Measurements from ENCODE around the gene C2orf92. TPM values are rescaled to one million over a fixed set of nuclear protein-coding genes. Genes with fewer than 3 reads are reported as not detected.
A peak's percentile ranks its signal among the peaks of the same experiment; 100 is the strongest.

The C2orf92 gene
- total RNA-seq, 2 donors from 2014 or later, result 21.3 to 47.1 TPM

DNA sequence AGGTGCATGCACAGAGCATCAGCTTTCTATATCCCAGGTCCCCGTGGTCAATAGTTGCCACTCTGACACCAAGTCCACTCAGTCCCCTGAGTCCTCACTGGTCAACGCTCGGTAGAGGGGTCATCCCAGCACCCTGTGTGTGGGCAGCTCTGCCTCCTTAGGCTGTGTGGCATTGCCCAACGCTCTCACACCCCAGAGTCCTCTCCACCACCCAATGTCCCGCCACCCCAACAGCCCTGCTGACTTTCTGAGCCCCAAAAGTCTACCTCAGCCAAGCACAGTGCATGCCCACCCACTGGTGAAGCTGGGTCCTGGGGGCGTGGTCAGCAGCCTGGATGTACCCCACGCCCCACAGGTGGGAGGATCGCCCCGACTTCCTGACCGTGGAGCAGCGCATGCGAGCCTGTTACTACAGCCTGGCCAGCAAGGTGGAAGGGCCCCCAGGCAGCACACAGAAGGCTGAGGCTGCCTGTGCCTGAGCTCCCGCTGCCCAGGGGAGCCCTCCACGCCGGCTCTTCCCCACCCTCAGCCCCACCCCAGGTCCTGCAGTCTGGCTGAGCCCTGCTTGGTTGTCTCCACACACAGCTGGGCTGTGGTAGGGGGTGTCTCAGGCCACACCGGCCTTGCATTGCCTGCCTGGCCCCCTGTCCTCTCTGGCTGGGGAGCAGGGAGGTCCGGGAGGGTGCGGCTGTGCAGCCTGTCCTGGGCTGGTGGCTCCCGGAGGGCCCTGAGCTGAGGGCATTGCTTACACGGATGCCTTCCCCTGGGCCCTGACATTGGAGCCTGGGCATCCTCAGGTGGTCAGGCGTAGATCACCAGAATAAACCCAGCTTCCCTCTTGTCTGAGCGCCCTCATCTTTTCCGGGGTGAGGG lies 69.7 kb downstream of the C2orf92 start:
- no peaks in the 10 kb centered on the region for H3K36me3 ChIP-seq (replicated peaks in 1 of 2; ENCODE audit: insufficient read depth in 1 of 2, low read depth in 2 of 2)
- H3K4me1 ChIP-seq, result peaks cover 7% of the 10 kb centered on the region
- TF ChIP-seq POLR2A (IDR thresholded peaks at IDR 0.05), result no peak
- TF ChIP-seq, protein P1, sequence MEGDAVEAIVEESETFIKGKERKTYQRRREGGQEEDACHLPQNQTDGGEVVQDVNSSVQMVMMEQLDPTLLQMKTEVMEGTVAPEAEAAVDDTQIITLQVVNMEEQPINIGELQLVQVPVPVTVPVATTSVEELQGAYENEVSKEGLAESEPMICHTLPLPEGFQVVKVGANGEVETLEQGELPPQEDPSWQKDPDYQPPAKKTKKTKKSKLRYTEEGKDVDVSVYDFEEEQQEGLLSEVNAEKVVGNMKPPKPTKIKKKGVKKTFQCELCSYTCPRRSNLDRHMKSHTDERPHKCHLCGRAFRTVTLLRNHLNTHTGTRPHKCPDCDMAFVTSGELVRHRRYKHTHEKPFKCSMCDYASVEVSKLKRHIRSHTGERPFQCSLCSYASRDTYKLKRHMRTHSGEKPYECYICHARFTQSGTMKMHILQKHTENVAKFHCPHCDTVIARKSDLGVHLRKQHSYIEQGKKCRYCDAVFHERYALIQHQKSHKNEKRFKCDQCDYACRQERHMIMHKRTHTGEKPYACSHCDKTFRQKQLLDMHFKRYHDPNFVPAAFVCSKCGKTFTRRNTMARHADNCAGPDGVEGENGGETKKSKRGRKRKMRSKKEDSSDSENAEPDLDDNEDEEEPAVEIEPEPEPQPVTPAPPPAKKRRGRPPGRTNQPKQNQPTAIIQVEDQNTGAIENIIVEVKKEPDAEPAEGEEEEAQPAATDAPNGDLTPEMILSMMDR (IDR thresholded peaks at IDR 0.05), result no peak
- DNase-seq, result no peak
- ATAC-seq, result no peak
- no peak overlapping the region for H3K4me3 ChIP-seq
- no peaks in the 10 kb centered on the region for H3K9me3 ChIP-seq
- H3K27me3 ChIP-seq, result no peaks in the 10 kb centered on the region
- H3K27ac ChIP-seq, result no peak overlapping the region
- intact Hi-C loops (cut with DNase I), result loop anchor here (10.0 kb wide), 1 partner anchor 646 kb away; no protein-coding TSS in a partner anchor
- 74 to 84% methylated on average over 7 to 23 of the region's 23 CpGs for WGBS, 2 donors

DNA sequence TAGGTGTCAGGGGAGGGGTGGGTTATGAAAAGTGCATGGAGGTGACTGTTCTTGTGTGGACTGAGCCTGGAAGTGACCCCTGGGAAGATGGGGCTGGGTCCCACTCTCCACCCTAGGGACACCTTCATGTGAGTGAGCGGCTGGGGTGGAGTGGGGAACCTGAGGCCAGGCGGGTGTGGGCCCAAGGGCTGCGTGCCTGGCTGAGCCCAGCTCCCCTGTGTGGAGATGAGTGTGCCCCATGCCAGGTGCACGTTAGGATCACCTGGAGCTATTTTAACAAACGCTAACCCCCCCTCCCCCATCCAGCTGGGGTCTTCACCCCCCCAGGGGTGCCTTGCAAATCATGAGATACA lies 70.4 kb downstream of the C2orf92 start:
- H3K27ac ChIP-seq, result no peak overlapping the region
- DNase-seq (no peak), ATAC-seq (no peak)
- H3K36me3 ChIP-seq (replicated peaks in 1 of 2; ENCODE audit: insufficient read depth in 1 of 2, low read depth in 2 of 2), result no peaks in the 10 kb centered on the region
- TF ChIP-seq, protein P1 (IDR thresholded peaks at IDR 0.05), result no peak
- no peak for TF ChIP-seq POLR2A (IDR thresholded peaks at IDR 0.05)
- H3K4me1 ChIP-seq, result peaks cover 7% of the 10 kb centered on the region
- 56 to 64% methylated on average over 5 of the region's 5 CpGs for WGBS, 2 donors
- H3K4me3 ChIP-seq, result no peak overlapping the region
- intact Hi-C loops (cut with DNase I), result loop anchor here (10.0 kb wide), 1 partner anchor 645 kb away; no protein-coding TSS in a partner anchor
- no peaks in the 10 kb centered on the region for H3K27me3 ChIP-seq
- H3K9me3 ChIP-seq, result no peaks in the 10 kb centered on the region

DNA sequence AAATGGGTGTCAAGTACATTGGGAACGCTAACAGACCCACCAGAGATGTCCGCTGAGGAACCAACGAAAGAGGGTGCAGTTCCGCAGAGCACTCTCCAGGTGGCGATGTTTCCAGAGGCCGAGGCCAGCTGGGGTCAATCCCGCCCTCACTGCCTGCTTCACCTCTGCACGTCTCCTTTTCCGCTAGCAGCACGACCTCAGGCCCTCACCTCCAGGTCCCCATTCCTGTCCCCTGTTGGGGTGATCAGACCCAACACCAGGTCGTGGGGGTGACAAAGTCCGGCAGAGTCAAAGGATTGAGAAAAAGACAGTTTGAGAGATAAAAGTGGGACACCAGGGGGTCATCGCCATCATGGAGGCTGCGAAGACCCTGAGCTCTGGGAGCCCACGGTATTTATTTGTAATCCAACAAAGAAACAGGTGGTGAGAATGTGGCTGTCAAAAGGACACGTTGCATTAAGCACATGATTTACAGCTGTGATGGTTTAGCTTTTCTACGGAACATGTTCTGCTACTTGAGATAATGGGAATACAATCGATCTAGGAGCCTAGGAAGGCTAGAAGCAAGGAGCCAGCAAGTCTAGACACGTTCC lies 71.2 kb downstream of the C2orf92 start:
- Histone ChIP-seq H3K27me3 (no peaks in the 10 kb centered on the region), H3K4me3 (no peak overlapping the region), H3K9me3 (no peaks in the 10 kb centered on the region), H3K36me3 (replicated peaks in 1 of 2; ENCODE audit: insufficient read depth in 1 of 2, low read depth in 2 of 2) (no peaks in the 10 kb centered on the region), H3K4me1 (peaks cover 7% of the 10 kb centered on the region), H3K27ac (no peak overlapping the region)
- WGBS, 2 donors, result 13 to 18% methylated on average over 16 to 19 of the region's 19 CpGs
- peak; percentile 55 to 62 (median 60) for DNase-seq
- ATAC-seq, result peak; percentile 76
- intact Hi-C loops (cut with DNase I), result no loop called here
- no peak for TF ChIP-seq POLR2A (IDR thresholded peaks at IDR 0.05)
- TF ChIP-seq, protein P1 (IDR thresholded peaks at IDR 0.05), result peak; percentile 63 to 80 (median 74)

DNA sequence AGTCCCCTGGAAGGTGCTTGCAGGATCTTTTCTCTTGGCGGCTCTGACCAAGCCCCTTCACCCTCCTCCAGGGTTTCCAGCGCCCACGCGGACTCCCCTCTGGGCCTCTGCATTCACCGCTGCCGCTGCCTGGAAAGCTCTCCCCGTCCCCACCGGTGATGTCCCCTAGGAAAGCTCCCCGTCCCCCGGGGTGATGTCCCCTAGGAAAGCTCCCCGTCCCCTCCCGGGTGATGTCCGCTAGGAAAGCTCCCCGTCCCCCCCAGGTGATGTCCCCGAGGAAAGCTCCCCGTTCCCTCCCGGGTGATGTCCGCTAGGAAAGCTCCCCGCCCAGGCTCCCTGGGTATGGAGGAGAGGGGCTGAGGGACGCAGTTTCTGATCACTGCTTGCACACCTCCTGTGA lies 71.7 kb downstream of the C2orf92 start:
- Histone ChIP-seq H3K9me3 (no peaks in the 10 kb centered on the region), H3K27ac (no peak overlapping the region), H3K4me3 (no peak overlapping the region), H3K4me1 (peaks cover 7% of the 10 kb centered on the region), H3K36me3 (replicated peaks in 1 of 2; ENCODE audit: insufficient read depth in 1 of 2, low read depth in 2 of 2) (no peaks in the 10 kb centered on the region), H3K27me3 (no peaks in the 10 kb centered on the region)
- intact Hi-C loops (cut with DNase I), result no loop called here
- DNase-seq, result no peak
- ATAC-seq, result no peak
- WGBS, 2 donors, result 85 to 94% methylated on average over 12 to 18 of the region's 20 CpGs
- no peak for TF ChIP-seq POLR2A (IDR thresholded peaks at IDR 0.05)
- TF ChIP-seq, protein P1 (IDR thresholded peaks at IDR 0.05), result no peak
